ENCODE results near the gene LINS1.

- TF ChIP-seq CTCF (IDR thresholded peaks at IDR 0.05), result no peak
- TF ChIP-seq POLR2A (IDR thresholded peaks at IDR 0.05), result no peak
These were observed 32.6 kb downstream of the LINS1 start for GRCh38 chr15:100569391-100569790.
